T-helper 2 cell (primary cell): ENCODE data around the gene CYFIP2.

Experiments
- DNase-seq, 5 experiments: peaks; one replicate each; pipeline versions ENCODE4 v3.0.0 to v3.0.0-alpha.2; 2012 to 2022

Gene CYFIP2

GRCh38 chr5:157258450-157258849 lies 7.5 kb upstream of the CYFIP2 start:
- DNase-seq, result no peak

- DNase-seq, result peak in 1 of 5 experiments; percentile 52
Measured at GRCh38 chr5:157259699-157260098, 6.2 kb upstream of the CYFIP2 start.

GRCh38 chr5:157263496-157264090 lies 2.3 kb upstream of the CYFIP2 start:
- no peak for DNase-seq

- peak in 4 of 5 experiments; percentile 16 to 68 (median 44) for DNase-seq
Measured at GRCh38 chr5:157266286-157267007, 524 bp downstream of the CYFIP2 start.

GRCh38 chr5:157267025-157267424 lies 1.1 kb downstream of the CYFIP2 start:
- no peak for DNase-seq

GRCh38 chr5:157267761-157268480 lies 2.0 kb downstream of the CYFIP2 start:
- DNase-seq, result no peak

- peak in 2 of 5 experiments; percentile 37 to 42 for DNase-seq
Measured at GRCh38 chr5:157269165-157269671, 3.3 kb downstream of the CYFIP2 start.

GRCh38 chr5:157269761-157270272 lies 3.9 kb downstream of the CYFIP2 start:
- DNase-seq, result peak in 1 of 5 experiments; percentile 44

- DNase-seq, result no peak
Measured at GRCh38 chr5:157270771-157271170, 4.8 kb downstream of the CYFIP2 start.

- DNase-seq, result peak; percentile 49 to 100 (median 83)
Measured at GRCh38 chr5:157271740-157272271, 5.9 kb downstream of the CYFIP2 start.

GRCh38 chr5:157273131-157273556 lies 7.2 kb downstream of the CYFIP2 start:
- peak in 1 of 5 experiments; percentile 88 for DNase-seq

GRCh38 chr5:157275403-157275802 lies 9.5 kb downstream of the CYFIP2 start:
- DNase-seq, result no peak

- no peak for DNase-seq
Measured at GRCh38 chr5:157278319-157279037, 12.6 kb downstream of the CYFIP2 start.

- no peak for DNase-seq
Measured at GRCh38 chr5:157279605-157280239, 13.8 kb downstream of the CYFIP2 start.

GRCh38 chr5:157280927-157281326 lies 15.0 kb downstream of the CYFIP2 start:
- no peak for DNase-seq

- no peak for DNase-seq
Measured at GRCh38 chr5:157282150-157282549, 16.2 kb downstream of the CYFIP2 start.

- DNase-seq, result peak in 1 of 5 experiments; percentile 50
Measured at GRCh38 chr5:157283434-157283833, 17.5 kb downstream of the CYFIP2 start.

- DNase-seq, result no peak
Measured at GRCh38 chr5:157284458-157285212, 18.7 kb downstream of the CYFIP2 start.

GRCh38 chr5:157285310-157286035 lies 19.6 kb downstream of the CYFIP2 start:
- DNase-seq, result no peak

GRCh38 chr5:157286761-157287211 lies 20.9 kb downstream of the CYFIP2 start:
- no peak for DNase-seq
